GM21576 (cell line): ENCODE measurements around the gene GNMT.
A peak's percentile ranks its signal among the peaks of the same experiment; 100 is the strongest.

Experiments used
- ATAC-seq: cut with Tn5 transposase; IDR thresholded peaks from one replicate; pipeline ENCODE4 v1.9.1; 2021; ENCODE audit warnings: mild to moderate bottlenecking, moderate library complexity; ENCODE audit not compliant: unreplicated experiment

Gene GNMT

GRCh38 chr6:43009124-43009523, 48.6 kb downstream of the GNMT start:
- ATAC-seq, result no peak

GRCh38 chr6:43011207-43011606, 50.7 kb downstream of the GNMT start:
- no peak for ATAC-seq

- no peak for ATAC-seq
Observed at GRCh38 chr6:43012364-43012763, 51.8 kb downstream of the GNMT start.

- peak; percentile 4 for ATAC-seq
Observed at GRCh38 chr6:43013097-43013842, 52.7 kb downstream of the GNMT start.
